NCI-H1105 treated with DMSO at 0.1 percent for 48 hours (cell line): Measurements from ENCODE around the gene GPR15LG.

Experiments used
- DNase-seq: peaks from one replicate; lab custom pipeline; 2025; lab: John Stamatoyannopoulos, UW

Gene GPR15LG

DNA sequence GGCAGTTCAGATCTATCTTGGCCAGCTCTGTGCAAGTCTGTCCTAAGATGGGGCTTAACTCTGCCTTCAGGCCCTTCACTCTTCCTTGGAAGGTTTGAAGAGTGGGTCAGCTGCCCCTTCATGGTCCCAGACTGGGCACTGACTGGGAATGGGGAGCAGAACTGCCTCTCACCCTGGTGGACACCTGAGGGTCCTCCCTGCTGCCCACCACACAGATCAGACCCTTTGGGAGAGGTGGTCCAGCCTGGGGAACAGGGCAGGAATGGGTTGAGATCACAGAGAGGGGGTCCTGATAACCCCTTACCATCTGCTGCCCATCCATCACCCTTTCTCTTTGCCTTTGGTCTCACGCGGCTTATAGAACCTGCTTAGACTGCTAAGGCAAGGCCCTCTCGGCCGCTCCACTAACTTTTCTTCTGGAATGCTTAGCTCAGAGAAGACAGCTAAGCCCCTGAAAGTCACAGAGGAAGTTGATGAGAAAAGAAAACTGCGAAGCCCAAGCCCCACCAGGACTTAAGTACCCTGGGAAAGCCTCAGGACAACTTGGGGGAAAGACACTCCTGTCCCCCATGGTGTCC lies 20.3 kb downstream of the GPR15LG start:
- DNase-seq = no peak

DNA sequence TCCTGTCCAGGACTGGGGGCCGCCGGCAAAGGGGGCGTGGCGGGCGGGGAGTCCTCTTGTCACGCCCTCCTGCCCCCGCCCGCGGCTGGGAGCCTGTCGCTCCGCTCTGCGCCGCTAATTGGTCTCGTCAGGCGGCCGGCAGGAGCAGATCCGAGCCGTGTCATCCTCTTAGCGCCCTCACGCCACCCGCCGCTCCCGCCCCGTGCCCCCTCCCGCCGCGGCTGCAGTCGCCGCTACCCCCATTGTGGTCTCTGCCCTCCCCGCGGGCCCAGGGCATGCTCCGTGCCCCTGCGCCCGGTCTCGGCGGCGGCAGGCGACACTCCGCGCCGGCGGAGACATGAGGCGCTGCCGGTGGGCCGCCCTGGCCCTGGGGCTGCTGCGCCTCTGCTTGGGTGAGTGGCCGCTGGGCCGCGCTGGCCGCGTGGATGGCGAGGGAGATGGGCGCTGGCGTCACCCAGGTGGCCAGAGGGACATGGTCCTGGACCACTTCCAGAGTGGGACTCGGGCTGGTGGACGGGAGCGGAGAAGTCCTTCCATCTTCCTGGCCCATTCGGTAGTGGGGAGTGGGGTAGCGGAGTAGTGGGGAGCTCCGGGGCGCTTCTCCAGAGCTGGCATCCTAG lies 20.9 kb downstream of the GPR15LG start, which contains the start of gene CDHR1:
Gene CDHR1, plus strand, starts transcription at position 114 of the 620 bp plus-strand sequence. Its CDS starts 224 bp downstream, at position 338.
- DNase-seq = peak; percentile 31

DNA sequence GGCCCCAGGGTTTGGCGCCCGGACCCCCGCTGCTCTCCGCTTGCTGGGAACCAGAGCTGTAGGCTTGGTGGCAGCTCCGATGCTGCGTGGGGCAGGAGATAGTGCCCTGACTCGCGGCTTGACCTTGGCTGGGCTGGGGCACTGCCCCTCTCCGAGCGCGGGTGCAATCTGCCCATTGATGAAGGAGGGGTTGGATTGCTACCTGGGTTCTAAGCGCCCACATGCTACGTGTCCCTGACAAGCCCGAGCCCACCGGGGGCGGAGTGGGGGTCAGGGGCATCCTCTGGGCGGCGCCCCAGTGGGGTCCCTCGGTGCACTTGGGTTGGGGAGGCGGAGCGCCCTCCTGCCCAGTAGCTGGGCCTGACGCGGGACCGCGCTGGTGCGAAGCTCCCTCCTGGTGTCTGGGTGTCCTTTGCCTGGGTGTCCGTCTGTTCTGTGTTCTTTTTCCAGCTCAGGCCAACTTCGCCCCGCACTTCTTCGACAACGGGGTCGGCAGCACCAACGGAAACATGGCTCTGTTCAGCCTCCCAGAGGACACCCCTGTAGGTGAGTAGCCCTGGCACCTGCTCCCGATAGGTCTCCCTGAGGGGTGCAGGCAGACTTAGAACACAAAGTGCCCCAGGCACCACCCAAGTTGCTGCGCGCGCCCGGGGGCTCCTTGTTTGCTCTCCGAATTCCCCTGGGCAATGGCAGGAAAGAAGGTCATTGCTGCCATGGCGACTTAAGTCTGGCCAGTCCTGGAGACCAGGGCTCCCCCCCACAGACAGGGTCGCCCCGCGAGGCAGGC lies 21.6 kb downstream of the GPR15LG start:
- DNase-seq = no peak

DNA sequence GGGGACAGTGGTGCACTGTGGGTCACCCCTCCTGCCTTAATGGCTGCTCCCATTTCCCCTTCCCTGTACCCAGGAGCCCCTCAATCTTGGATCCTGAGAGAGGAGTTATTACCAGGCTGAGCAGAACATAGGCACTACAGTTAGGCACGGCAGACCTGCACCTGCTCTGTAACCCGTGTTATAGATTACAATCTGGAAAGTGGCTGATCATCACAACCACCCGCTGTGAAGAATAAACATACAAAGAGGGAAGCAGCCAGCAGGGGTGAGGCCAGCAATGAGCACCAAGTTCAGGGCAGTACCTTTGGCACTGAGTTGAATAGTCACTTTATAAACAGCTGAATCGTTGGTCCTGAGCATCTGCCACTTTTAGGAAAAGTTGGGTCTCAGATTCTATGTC lies 22.5 kb downstream of the GPR15LG start:
- peak; percentile 69 for DNase-seq

DNA sequence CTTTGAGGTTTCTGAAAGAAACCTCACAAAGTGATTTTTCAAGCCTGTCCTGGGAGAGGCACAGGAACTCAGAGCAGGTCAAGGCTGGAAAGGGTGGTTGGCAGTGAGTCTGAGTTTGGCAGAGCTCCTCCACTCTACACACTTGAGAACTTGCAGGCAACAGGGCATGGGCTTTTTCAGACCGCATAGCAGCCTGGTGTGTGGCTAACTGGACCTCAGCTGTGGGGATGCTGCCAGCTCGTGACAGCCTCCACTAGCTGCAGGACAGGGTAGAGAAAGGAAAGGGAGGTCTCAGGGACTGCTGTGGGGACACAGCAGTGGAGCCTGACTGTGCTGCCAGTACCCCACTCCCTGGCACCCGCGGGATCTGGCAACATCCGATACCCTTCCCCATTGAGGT lies 23.3 kb downstream of the GPR15LG start:
- no peak for DNase-seq

DNA sequence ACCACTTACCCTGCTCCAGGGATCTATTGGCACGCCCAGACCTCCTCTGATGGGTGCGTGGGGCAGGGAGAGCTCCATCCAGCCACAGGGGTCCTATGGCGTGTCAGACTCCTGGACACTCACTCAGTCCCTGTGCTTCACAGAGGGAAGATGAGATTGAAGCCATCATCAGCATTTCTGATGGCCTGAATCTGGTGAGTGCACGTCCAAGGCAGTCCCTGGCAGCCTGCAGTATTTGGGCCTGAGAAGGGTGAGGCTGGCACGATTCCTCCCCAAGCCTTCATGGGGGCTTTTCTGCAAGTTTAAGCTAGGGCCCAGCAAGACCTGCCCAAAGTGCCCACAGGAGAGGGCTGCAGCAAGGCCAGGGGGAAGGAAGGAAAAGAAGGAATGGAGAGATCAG lies 24.0 kb downstream of the GPR15LG start:
- no peak for DNase-seq

DNA sequence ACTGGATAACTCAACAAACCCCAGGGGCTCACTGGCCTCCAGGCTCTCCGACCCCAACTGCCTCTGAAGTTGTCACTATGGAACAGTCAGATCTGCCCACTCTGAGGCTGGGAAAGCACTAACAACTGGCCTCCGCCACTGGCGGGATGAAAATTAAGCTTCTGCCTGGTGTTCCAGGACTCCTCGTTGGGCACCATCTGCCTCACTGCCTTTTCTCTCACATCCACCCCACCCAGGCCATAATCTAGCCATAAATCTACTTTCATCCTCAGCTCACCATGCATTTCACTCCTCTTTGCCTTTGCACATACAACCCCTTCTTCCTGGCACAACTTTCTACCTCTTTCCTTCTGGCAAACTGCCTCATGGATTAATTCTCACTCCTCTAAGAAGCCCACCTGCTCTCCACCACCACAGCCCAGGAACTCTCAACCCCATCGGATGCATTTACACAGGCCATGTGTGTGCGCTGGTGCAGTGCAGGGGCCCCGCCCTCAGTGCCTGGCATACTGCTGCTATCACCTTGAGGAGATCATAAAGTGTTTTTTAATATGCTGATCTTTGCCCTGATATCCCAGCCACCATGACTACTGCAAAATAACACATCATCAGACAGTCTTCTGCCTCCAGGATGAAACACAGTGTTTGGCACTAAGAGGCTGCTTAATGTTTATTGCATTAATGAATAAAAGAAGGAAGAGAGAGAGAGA lies 24.8 kb downstream of the GPR15LG start:
- DNase-seq = no peak

DNA sequence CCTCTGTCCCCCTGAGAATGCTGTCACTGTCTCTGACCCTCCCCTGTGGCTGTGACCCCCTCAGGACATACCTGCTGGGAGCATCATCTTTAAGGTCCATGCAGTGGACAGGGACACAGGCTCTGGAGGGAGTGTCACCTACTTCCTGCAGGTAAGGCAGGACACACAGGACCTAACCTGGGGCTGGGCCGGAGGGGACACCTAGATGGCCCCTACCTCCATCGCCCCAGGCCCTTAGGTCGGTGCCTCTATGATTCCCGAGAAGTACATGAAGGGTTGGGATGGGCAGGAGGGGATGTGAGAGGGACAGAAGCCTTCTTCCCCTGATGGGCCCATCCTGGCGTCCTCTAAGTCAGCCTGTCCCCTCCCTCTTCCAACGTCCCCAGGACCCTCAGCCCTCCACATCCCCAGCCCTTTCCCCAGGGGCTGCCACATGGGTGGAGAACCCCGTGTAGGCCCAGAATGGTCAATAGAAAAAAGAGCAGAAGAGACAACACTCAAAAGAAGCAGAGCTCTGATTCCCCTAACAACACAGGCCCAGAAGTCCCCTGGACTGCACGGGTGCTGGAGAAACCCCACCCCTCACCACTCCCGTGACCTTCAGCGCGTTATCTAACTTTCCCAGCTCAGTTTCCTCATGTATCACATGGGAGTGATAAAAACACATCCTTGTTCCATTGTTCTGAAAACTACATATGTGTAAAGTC lies 27.1 kb downstream of the GPR15LG start:
- no peak for DNase-seq

DNA sequence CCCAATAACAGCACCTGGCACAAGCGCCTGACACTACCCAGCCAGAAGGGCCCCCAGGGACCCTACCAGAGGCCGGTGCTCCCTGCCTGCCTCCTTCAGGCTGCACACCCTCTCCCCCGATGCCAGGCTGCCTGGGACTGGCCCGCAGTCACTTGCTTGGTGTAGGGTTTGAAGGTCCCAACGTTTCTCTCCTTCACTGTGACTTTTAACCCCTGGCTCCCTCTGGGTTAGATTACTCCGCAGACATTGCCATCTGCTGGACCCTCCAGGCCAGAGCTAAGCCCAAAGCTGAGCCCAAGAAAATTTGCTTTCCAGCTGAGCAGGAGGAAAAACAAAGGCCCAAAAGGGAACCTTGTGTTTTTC lies 27.6 kb downstream of the GPR15LG start:
- no peak for DNase-seq

DNA sequence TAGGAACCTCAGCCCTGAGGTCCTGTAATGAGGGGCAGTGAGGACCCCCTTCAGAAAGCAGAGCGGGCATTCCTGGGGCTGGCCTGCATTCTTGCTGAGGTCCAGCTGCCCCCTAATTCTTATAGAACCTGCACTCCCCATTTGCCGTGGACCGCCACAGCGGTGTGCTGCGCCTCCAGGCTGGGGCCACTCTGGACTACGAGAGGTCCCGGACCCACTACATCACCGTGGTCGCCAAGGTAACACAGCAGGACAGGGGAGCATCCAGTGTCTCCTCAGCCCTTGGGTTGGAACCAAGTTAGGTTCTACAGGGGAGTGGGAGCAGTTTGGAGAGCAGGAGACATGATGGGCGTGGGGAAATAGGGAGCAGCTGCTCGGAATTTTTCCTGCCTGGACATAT lies 28.1 kb downstream of the GPR15LG start:
- no peak for DNase-seq

DNA sequence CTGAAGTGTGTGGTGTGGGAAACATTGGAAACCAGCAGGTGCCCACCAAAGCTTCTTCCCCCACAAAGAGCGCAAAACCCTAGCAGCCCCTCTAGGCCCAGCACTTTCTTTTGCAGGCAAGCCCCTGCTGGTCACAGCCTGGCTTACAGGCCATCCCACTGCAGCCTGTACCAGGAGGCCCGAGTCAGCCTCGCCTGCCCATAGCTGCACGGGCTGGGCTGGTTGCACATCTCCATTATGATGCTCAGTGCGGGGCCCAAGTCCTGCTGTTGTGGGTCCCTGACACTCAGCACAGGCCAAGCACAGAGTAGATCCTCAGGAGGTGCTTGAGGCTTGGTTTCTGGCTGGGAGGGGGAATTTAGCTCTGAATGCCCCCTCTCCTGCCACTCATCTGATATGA lies 28.7 kb downstream of the GPR15LG start:
- DNase-seq = no peak

DNA sequence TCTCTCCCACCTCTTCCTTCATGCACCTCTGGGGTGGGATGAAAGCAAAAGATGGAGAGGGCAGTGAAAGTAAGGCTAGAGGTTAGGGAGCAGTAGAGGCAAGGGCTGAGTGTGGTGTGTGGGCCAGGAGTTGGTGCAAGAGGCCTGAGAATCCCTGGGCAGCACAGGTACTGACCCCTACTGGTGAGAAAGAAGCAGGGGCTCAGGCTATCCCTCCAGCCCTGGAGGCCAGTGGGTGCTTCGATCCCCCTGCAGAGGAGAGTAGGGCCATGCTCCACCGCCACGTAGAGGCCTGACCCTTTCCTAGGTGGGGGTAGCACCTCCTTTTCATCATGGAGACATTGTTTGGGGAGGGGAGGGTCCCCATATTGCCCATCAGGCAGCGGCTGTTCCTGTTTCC lies 30.5 kb downstream of the GPR15LG start:
- DNase-seq = no peak

DNA sequence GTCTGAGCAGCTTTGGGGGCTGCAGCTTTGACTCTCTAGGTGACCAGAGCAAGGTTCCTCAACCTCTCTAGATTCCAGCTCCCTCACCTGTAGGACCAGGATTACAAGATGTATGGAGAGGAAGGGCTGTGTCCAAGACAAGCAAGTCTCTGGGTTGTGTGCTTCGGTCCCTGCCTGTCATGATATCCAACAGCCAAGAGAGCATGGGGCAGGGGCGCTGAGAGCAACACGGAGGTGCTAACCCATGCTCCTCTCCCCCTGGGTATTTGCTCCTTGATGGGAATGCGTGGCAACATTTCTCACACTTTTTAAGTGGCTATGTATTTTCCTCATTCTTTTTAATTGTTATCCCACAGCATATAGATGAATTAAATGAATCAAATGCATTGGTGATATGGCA lies 31.0 kb downstream of the GPR15LG start:
- no peak for DNase-seq

DNA sequence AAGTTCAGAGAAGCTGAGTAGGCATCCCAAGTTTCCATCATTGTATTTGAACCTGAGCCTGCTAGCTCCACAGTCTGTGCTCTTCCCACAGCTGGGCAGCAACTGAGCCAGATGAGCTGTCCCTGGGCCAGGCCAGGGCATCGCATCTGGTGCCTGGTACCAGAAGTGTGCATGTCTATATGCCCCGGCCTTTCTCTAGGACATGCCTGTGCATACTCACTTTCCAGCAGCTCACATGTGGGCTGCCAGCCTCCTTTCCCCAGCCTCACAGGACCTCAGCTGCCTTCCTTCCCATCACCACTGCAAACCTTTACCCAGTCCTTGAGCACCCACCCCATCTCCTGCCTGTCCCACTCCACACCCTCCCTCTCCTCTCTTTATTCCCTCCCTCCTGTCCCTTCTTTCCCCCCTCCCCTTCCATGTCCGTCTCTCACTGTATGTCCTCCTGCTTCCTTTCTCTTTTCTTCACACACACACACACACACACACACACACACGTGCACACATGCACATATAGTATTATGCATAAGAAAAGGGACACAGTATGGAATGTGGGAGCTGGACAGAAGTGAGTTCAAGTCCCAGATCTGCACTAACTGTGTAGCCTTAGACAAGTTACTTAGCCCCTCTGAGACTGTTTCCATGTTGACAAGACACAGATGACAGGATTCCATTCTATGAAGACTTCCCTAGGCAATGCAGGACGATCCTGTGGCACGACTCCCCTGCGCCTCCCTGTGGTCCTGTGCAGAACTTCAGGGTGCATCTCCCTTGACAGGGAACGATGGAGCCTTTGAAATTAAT lies 31.6 kb downstream of the GPR15LG start:
- DNase-seq = peak; percentile 27

DNA sequence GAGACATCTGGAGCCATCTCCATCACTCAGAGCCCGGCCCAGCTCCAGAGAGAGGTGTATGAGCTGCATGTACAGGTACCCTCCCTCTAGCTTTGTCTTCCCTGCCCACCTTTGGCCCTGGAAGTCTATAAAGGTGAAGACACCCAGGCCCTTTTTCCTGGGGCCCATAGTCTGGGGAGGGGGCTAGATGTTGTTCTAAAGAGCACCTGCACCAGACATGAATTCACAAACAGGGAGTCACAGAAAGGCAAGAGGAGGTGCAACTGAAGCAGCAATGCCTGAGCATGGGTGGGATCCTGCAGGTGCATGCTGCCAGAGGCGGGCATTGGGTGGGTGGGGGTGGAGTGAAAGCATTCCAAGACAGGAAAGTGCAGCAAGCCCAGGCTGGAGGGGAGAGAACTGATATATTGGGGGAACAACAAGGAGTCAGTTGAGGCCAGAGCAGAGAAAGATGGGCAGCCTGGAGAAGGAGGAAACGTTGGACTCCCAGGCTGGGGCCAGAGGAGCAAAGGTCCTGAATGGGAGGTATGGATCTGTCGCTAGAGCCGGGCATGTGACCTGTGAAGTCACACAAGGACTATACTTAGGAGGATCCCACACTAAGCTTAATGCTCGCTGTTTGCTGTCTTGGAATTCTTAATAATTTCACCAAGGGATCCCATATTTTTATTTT lies 32.4 kb downstream of the GPR15LG start:
- no peak for DNase-seq

DNA sequence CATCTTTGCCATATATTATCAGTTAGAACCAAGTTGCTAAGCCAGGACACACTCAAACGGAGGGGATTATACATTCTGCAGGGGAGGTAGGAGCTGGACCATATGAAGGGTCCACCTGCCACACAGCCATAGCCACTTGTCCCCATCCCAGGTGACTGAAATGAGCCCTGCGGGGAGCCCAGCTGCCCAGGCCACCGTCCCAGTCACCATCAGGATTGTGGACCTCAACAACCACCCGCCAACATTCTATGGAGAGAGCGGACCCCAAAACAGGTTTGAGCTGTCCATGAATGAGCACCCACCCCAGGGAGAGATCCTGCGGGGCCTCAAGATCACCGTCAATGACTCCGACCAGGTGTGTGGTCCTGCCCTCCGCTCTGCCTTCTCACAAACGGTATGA lies 34.4 kb downstream of the GPR15LG start:
- DNase-seq = no peak

DNA sequence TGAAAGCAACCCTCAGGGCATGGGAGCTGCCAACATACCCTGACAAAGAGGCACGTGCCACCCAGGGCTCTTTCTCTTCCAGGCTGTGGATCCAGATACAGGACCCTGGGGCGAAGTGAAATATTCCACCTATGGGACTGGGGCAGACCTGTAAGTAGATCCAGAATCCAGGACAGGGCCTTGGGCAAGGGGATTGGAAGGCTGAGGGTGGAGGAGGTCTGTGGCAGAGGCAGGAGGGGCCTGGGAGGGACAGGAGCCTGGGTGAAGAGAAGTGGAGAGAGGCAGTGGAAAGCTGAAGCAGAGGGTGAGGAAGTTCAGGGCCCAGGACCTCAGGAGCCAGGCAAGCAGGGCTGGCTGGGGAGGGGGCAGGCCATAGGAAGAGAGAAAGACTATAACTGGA lies 38.0 kb downstream of the GPR15LG start:
- DNase-seq = no peak

DNA sequence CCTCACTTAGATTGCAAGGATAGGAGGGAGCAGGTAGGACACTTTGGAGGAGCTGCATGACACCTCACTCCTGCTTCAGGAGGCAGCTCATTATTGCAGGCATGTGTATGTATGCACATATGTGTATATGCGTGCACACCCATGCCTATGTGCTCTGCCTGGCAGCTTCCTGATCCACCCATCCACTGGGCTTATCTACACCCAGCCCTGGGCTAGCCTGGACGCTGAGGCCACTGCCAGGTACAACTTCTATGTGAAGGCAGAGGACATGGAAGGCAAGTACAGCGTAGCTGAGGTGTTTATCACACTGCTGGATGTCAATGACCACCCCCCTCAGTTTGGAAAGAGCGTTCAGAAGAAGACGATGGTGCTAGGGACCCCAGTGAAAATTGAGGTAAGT lies 38.4 kb downstream of the GPR15LG start:
- no peak for DNase-seq

DNA sequence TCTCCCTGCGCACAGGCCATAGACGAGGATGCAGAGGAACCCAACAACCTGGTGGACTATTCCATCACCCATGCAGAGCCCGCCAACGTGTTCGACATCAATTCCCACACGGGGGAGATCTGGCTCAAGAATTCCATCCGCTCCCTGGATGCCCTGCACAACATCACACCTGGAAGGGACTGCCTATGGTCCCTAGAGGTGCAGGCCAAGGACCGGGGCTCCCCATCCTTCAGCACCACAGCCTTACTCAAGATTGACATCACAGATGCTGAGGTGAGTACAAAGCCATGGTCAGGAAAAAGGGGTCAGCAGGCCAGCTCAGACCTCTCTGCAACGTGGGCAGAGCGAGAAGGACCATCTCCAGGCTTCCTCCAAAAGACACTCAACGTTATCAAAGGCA lies 39.5 kb downstream of the GPR15LG start:
- no peak for DNase-seq

DNA sequence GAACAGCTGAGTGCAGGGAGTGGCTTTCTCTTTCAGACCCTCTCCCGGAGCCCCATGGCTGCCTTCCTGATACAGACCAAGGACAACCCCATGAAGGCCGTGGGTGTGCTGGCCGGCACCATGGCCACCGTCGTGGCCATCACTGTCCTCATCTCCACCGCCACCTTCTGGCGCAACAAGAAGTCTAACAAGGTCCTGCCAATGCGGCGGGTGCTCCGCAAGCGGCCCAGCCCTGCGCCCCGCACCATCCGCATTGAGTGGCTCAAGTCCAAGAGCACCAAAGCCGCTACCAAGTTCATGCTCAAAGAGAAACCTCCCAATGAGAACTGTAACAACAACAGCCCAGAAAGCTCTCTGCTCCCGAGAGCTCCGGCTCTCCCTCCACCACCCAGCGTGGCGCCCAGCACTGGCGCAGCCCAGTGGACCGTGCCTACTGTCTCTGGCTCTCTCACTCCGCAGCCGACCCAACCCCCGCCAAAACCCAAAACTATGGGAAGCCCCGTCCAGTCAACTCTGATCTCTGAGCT lies 40.5 kb downstream of the GPR15LG start:
- DNase-seq = no peak
